Ammon's horn (tissue), 1 donor: ENCODE measurements around the gene BORCS5.
"Not testable (repeated sequence)": the region's sequence is repeated elsewhere in the genome, so short reads cannot be mapped to it uniquely, and the experiment has no call there.

ENCODE experiments used
- DNase-seq: peaks from one replicate; pipeline ENCODE4 v3.0.0-alpha.2; 2016; ENCODE audit warnings: low spot score

Gene BORCS5

DNA sequence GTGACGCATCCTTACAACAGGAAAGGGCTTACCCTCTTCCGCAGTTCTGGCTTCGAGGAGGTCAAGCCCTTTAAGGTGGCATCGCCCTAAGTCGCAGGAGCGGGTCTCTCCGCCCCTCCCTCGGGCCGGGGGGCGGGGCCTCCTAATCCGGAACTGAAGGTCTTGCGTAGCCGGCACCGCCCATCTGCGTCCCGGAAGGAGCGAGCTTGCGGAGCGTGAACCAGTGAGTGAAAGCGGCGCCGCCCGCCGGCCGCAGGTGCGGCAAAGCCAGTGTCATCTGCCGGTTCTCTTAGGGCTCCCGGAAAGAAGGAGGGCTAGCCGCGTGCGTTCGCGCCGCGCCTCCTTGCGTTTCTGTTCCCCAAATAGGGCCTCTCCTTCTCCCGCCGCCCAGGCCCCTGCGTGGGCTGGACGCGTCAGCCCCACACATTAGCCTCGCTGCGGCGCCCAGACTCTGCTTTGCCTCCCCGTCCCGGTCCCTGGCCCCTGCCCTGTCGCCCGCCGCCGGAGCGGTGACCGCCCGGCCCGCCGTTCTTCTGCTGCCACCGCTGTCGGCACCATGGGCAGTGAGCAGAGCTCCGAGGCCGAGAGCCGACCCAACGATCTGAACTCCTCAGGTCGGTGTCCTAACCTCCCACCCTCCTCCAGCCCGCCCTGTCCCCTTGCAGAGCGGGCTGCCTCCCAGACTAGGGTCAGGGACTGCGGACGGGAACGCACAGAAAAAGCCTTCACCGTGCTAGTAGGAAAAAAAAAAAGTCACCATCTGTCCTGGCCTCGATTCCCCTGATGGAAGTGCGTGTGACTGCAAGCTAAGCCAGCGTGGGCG is at the start of gene BORCS5:
Gene BORCS5 (plus strand): TSS at position 183 of the 823 bp plus-strand sequence. CDS start 374 bp downstream, at position 557.
- peak; percentile 98 for DNase-seq

DNA sequence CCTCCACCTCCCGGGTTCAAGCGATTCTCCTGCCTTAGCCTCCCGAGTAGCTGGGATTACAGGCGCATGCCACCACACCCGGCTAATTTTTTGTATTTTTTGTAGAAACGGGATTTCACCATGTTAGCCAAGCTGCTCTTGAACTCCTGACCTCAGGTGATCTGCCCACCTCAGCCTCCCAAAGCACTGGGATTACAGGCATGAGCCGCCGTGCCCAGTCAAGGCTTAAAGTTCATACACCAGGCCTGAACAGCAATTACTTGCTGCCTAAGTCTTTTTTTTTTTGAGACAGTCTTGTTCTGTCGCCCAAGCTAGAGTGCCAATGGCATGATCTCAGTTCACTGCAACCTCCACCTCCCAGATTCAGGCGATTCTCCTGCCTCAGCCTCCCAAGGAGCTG is 46.2 kb upstream of the BORCS5 start:
- not testable (repeated sequence) for DNase-seq

DNA sequence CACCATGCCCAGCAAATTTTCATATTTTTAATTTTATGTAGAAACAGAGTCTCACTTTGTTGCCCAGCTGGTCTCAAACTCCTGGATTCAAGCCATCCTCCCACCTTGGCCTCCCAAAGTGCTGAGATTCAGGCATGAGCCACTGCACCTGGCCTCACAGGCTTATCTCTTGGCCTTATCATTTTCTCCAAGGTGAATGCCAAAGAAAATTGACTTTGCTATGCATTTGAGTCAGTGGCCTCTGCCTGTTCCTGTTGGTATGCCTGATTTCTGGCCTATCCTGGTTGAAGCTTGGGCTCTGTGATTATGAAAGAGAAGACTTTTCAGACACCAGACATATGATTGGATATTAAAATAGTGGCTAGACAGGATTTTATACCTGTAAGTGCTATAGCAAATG is 41.0 kb upstream of the BORCS5 start:
- no peak for DNase-seq

DNA sequence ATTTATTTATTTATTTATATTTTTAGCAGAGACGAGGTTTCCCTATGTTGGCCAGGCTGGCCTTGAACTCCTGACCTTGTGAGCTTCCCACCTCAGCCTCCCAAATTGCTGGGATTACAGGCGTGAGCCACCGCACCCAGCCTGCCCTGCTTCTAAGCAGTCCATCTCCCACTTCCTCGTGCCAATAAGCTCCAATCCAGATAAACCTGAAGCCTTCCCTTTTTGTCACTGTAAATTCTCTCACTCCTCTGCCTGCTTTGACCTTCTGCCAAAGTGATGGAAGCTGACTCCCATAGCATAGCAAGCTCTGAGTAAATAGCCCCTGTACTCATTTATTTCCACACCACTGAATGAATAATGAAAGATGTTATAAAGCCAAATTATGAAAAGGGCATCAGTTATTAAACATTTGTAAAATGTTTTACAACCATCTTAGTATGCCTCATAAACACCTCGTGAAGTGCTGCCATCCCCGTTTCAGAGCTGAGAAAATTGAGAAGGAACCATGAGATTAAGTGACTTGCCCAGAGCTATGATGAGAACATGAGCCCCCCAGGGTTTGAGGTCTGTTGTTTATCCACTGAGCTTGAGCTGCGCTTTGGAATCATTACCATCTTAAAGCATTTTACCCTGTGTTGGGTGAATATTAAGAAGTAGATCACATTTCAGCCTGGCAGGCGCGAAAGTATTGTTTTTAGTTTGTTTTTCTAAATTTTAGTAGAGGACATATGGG is 37.3 kb upstream of the BORCS5 start:
- DNase-seq, result no peak

DNA sequence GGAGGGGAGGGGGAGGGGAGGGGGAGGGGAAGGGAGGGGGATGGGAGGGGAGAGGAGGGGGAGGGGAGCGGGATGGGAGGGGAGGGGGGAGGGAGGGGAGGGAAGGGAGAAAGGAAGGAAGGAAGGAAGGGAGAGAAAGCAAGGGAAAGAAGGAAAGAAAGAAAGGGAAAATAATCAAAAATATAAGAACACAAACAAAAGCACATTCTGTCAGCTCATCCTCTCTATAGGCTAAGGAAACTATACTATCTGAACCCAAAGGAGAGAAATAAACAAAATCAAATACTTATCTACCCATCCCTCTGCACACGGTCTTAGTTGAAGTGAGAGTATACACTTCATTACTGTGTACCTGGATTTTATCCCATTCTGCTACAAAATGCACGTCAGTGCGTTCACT is 33.8 kb upstream of the BORCS5 start:
- no peak for DNase-seq

DNA sequence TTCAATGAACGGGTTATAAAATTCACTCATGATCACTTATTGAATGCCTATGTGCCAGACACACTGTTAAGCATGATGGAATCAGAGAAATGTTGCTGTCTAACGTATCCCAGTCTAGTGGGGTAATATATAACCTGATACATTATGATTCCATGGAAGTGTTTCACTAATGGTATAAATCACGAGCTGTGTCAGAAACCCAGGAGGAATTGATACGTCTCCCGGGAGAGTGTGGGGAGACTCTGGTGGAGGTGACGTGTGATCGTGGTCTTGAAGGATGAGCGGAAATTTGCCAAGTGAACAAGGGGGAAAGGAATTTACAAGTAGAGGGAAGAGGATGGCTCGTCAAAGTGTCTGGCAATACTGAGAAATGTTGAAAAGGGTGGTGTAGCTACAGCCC is 33.3 kb upstream of the BORCS5 start:
- no peak for DNase-seq

DNA sequence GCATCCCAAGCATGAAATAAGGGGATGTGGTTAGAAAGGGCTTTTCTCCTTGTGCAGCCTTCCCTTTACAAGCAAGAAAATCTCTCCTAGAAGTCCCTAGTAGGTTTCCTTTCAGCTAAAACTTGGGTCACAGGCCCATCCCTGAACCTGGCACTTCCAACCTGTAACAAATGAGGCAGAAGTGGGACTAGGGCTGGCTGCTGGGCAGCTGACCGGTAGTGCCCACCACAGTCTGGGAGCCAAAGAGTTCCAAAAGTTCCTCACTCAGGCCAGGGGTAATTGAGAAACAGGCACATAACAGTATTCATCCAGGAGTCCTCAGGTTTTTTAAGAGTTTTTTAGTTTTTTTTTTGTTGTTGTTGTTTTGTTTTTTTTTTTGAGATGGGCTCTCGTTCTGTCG is 30.6 kb upstream of the BORCS5 start:
- no peak for DNase-seq

DNA sequence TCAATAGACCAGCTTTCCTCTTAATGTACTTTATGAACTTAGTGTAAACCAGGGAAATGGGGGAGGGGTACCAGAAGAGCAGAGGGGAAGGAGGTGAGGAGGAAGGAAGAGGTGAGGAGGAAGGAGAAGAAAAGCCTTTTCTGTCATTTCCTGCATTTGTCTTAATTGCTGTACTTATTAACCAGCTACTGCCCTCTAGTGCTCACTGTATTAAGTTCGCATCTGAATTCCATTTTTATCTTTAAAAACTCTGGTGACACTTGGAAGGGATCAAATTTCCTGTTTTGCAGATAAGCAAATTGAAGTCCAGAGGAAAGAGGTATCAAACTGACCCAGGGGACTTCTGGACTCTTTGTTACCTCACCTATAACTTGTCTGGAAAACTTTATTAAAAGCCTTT is 29.1 kb upstream of the BORCS5 start:
- DNase-seq, result peak; percentile 80

DNA sequence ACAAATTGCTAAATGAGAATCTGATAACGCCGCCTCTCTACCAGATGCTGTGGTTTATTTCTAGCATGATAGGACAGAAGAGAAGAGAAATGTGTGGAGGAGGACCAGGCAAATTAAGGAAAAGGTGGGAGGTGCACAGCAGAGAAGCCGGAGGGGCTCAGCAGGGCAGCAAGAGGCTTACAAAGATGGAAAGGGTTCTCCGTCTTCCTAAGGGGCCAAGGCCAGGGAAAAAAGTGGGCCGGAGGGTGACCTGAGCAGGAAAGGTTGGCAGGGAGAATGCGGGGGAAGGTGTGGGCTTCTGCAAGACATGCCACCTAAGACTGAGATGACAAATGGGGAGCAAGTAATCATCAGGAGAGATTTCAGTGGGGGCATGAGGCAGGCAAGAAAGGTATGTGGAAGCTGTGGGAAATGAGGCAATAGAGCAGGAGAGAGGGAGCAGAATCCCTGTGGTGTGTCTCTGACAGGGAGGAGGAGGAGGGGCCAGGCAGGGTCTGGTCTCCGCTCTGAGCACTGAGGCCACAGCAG is 25.6 kb upstream of the BORCS5 start:
- DNase-seq, result peak; percentile 58

DNA sequence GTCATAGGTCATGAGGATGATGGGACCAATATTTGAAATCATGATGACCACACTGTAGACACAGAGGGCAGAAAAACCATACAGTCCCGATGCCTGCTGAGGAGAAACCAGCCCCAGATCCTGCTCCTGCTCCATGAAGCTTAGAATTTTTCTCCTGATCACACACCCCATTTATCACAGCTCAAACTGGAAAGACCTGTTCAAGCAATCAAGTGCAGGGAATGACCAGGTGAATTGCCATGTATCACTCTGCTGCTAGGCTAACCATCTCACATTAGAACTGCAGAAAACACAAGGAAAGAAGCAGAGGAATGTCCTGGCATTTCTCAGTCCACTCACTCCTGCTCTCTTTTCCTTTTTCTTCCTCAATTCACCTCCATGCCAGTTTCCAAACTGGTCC is 25.0 kb upstream of the BORCS5 start:
- DNase-seq, result no peak

DNA sequence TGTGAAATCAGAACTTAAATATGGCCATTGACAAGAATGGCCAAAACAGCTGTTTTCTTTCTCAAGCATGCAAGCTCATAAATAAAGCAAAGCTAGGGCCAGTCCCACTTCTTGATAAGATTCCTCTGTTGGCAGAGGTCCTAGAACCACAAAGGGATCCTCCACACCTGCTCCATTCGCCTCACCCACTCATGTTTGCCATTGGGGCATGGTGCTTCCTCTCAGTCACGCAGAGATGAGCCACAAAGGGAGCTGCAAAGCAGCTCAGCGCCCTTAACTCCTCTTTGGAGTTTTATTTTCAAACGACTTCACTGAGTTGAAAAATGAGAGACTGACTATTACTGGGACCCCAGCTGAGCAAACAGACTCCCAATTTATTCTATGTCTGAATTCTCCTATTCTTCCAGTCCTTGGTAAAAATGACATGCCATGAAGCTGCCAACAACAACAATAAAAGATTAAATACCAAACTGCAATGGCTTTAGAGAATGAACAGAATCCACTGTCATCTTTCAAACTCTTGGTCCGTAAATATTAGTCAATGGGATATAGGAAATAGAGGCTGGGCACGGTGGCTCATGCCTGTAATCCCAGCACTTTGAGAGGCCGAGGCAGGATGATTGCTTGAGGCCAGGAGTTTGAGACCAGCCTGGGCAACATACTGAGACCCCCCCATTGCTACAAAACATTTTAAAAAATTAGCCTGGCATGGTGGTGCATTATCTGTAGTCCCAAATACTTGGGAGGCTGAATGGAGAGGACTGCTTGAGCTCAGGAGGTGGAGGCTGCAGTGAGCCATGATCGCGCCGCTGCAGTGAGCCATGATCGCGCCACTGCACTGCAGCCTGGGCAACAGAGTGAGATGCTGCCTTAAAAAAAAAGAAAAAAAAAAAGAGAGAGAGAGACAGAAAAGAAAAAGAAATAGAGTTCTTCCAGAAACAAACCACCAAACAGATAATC is 23.2 kb upstream of the BORCS5 start:
- no peak for DNase-seq

DNA sequence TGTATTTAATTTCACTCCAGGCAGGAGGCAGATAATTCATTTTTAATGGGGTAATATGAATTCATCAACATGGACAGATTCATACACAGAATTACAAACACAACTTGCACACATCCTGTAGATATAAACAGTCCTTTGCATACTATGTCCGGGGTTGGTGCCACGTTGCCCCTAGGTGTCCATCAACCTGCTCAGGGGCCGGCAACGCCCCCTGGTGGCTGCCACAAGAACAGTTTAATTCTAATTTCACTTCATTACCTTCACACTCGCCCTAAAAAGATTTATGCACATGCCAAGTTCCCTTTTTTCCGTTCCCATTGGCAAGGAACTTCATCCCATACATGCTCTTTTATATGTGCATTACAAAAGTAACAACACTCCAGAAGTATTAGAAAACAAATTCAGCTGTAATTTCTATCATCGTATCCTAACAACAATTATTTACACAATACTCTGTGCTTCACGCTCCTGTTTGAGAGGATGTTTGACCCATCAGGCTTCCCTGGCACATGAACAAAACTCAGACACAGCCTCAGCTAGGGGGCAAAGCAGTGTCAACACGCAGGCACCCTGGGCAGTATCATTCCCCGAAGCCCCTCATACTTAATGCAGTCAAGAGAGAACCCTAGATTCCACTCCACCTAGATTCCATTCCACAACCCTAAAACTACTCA is 22.4 kb upstream of the BORCS5 start:
- DNase-seq, result peak; percentile 51

DNA sequence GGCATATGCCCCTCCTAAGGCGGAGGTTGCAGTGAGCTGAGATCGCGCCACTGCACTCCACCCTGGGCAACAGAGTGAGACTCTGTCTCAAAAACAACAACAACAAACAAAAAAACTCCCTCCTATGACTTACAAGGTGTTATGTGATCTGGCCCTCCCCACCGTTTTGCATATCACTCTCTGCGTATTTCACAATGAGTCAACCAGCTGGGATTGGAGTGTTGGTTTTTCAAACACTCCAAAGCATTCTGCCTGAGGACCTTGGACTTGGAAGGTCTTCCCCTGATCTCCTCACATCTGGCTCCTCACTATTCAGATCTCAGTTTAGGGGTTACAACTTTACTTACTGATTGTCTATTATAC is 20.8 kb upstream of the BORCS5 start:
- DNase-seq, result no peak

DNA sequence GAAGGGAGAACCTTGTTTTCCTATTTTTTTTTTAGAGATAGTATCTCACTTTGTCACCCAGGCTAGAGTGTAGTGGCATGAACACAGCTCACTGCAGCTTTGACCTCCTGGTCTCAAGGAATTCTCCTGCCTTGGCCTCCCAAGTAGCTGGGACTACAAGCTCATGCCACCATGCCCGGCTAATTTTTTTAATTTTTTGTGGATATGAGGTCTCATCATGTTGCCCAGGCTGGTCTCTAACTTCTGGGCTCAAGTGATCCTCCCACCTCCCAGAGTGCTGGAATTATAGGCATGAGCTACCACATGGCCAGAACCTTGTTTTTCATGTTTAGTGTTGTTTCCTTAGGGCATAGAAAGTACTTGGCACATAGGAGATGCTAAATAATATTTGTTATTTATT is 20.4 kb upstream of the BORCS5 start:
- no peak for DNase-seq

DNA sequence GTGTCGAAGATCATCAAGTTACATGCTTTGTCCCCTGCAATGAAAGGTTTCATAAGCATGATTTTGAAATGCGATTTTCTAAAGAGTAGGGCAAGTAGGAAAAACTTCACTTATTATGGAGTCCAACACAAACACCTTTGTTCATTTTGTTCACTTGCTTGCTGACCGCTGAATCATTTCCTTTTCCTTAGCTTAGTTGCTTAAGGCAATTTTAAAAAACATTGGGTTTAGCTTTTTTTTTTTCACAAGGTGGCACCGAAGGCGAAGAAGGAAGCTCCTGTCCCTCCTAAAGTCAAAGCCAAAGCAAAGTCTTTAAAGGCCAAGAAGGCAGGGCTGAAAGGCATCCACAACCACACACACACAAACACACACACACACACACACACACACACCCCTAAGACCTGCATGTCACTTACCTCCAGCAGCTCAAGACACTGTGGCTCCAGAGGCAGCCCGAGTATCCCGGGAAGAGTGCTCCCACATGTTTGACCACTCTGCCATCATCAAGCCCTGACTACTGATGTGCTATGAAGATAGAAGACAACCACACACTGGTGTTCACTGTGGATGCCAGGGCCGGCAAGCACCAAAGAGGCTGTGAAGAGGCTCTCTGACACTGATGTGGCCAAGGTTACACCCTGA is 18.2 kb upstream of the BORCS5 start:
- no peak for DNase-seq

DNA sequence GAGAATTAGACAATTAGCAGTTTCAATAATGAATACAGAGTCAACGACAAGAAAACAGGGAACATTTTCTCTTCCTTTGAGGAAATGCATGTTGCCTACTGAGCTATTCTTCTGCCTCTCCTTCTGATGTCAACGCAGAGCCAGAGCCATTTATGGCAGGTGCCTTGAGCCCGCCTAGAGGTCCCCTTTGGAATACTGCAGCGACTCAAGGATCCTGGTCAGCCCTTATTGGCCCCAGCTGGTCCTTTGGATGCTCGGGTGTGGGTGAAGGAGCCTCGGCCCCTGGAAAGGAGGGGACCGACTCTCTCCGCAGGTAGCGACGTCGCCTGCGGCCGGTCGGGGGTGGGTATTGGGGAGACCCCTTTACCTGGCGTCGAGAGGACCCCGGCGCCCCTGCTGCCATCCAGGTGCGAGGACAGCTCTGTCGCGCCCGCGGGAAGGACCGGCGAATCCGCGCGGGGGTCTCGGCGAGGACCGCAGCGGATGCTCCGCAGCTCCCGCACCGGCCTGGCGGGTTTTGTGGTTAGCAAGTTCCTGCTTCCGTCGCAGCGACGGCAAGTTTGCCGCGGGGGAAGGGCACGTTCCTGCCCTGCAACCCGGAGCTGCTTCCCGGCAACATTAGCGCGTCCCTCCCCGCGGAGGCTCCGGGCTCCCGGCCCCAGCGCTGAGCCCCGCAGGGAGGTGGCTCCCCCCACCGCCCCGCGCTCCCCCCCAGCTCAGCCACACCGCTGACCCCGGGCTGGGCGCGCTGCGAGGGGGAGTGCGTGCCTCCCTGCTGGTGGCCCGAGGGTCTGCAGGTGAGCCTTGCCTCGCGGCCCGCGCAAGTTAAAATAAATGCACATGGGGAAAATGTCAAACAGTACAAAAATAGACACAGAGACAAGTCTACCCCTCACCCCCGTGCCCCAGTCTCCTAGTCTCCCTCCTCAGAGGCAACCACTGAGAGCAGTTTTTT is 6.9 kb upstream of the BORCS5 start, which contains the start of gene MANSC1:
Gene MANSC1 (minus strand): TSS at position 532 of the 955 bp plus-strand sequence. CDS start 6,928 bp downstream, outside the sequence.
- peak; percentile 81 for DNase-seq

DNA sequence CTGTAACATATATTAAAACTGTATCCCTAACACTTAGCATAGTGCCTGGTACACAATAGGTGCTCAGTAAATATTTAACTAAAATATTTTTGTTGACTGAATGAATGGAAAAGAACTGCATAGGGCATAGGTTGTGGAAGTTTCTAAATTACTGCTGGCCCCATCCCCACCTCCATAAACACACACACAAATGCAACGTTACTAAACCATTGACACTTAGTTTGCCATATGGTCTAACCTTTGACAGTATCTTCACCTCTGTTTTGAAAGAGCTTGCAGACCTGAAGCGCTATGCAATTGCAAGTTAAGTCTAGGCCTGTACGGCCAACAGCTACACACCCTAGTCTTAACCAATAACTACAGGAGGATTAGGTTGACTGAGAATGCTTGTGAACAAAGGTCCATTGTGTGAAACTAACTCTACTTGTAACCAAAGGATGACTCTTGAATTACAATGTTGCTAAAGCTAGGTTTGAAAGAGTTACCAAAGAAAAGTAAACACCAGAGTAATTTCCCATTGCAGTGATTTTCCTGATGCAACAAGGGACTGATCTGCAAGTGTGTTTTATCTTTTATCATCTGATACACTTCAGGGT is 5.9 kb upstream of the BORCS5 start:
- DNase-seq, result no peak

DNA sequence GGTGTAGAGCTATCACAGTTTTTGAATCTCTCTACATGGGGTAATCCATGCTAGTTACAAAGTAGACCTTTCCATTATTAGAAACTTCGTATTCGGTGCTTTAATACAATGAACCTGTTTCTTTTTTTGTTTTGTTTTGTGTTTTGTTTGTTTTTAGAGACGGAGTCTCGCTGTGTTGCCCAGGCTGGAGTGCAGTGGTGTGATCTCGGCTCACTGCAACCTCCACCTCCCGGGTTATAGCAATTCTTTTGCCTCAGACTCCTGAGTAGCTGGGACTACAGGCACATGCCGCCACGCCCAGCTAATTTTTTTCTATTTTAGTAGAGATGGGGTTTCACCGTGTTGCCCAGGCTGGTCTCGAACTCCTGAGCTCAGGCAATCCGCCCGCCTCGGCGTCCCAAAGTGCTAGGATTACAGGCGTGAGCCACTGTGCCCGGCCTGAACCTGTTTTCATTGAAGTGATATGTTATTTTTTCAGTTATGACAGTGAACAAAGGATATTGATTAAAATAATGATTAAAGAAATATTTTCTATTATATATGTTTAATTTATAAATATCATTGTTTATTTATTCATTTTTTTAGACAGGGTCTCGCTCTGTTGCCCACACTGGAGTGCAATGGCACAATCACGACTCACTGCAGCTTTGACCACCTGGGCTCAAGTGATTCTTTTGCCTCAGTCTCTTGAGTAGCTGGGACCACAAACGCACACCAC is 5.3 kb upstream of the BORCS5 start:
- not testable (repeated sequence) for DNase-seq

DNA sequence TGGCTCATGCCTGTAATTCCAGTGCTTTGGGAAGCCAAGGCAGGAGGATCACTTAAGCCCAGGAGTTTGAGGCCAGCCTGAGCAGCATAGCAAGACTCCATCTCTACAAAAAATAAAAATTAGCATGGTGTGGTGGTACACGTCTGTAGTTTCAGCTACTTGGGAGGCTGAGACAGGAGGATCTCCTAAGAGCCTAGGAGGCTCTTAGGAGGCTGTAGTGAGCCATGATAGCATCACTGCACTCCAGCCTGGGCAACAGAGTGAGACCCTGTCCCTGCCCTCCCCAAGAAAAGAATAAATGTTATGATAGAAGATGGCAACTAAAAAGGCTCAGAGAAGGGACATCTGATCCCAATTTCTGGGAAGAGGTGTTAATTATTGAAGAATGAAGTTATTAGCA is 3.6 kb upstream of the BORCS5 start:
- no peak for DNase-seq
